H9 (cell line): Measurements from ENCODE around the gene CDKN2C. TPM values are rescaled to one million over a fixed set of nuclear protein-coding genes. Genes with fewer than 3 reads are reported as not detected.

Source experiments
- DNase-seq: peaks from one replicate; pipeline ENCODE4 v3.0.0-alpha.2; 2017
- H2AFZ ChIP-seq: one replicate; pipeline ENCODE4 v1.6.1; 2013; ENCODE audit warnings: mild to moderate bottlenecking, low read length, control low read depth, moderate library complexity
- H2AK5ac ChIP-seq: 2 replicates; pipeline ENCODE4 v1.6.1; 2013; ENCODE audit warnings: low read length, control low read depth, mixed read lengths; ENCODE audit not compliant: insufficient read length
- H2BK120ac ChIP-seq: one replicate; pipeline ENCODE4 v1.6.1; 2013; ENCODE audit warnings: low read depth, mild to moderate bottlenecking, low read length, control low read depth, inconsistent platforms; ENCODE audit not compliant: poor library complexity, severe bottlenecking
- H2BK12ac ChIP-seq: 2 replicates; pipeline ENCODE4 v1.6.1; 2013; ENCODE audit warnings: low read length, control low read depth, mixed read lengths, low read depth; ENCODE audit not compliant: insufficient read length
- H2BK15ac ChIP-seq: 2 replicates; pipeline ENCODE4 v1.6.1; 2013; ENCODE audit warnings: low read depth, low read length, control low read depth
- H2BK20ac ChIP-seq: one replicate; pipeline ENCODE4 v1.6.1; 2013; ENCODE audit warnings: low read depth, mild to moderate bottlenecking, low read length, control low read depth, inconsistent platforms; ENCODE audit not compliant: poor library complexity, severe bottlenecking
- H2BK5ac ChIP-seq: 2 replicates; pipeline ENCODE4 v1.6.1; 2013; ENCODE audit warnings: low read length, control low read depth, mixed read lengths; ENCODE audit not compliant: insufficient read length
- H3K14ac ChIP-seq: 2 replicates; pipeline ENCODE4 v1.6.1; 2013; ENCODE audit warnings: low read length, control low read depth; ENCODE audit not compliant: insufficient read depth
- H3K18ac ChIP-seq: 2 replicates; pipeline ENCODE4 v1.6.1; 2013; ENCODE audit warnings: low read depth, mild to moderate bottlenecking, mixed read lengths, low read length, control low read depth; ENCODE audit not compliant: insufficient read length
- H3K23ac ChIP-seq: 2 replicates; pipeline ENCODE4 v1.6.1; 2013; ENCODE audit warnings: low read length, control low read depth, mixed read lengths, low read depth; ENCODE audit not compliant: insufficient read length
- H3K23me2 ChIP-seq: 2 replicates; pipeline ENCODE4 v1.6.1; 2013; ENCODE audit warnings: low read depth, mild to moderate bottlenecking, mixed read lengths, low read length, control low read depth; ENCODE audit not compliant: insufficient read length, poor library complexity, severe bottlenecking
- H3K27ac ChIP-seq: 2 replicates; pipeline ENCODE4 v1.5.1; 2013; ENCODE audit warnings: low read length, control low read depth, mixed read lengths, low read depth; ENCODE audit not compliant: insufficient read length
- H3K27me3 ChIP-seq: 2 replicates; pipeline ENCODE4 v1.6.1; 2013; ENCODE audit warnings: low read length, control low read depth, inconsistent platforms; ENCODE audit not compliant: insufficient read depth
- H3K4ac ChIP-seq: 2 replicates; pipeline ENCODE4 v1.6.1; 2013; ENCODE audit warnings: low read depth, mild to moderate bottlenecking, control low read depth, inconsistent platforms, low read length, moderate library complexity
- H3K4me1 ChIP-seq: 2 replicates; pipeline ENCODE4 v1.6.1; 2013; ENCODE audit warnings: low read length, control low read depth, inconsistent platforms; ENCODE audit not compliant: insufficient read depth
- H3K4me2 ChIP-seq: 2 replicates; pipeline ENCODE4 v1.6.1; 2013; ENCODE audit warnings: low read length, control low read depth, mixed read lengths; ENCODE audit not compliant: insufficient read length, insufficient read depth
- H3K56ac ChIP-seq: 2 replicates; pipeline ENCODE4 v1.6.1; 2013; ENCODE audit warnings: low read depth, mild to moderate bottlenecking, mixed read lengths, low read length, control low read depth; ENCODE audit not compliant: insufficient read length
- H3K79me1 ChIP-seq: 2 replicates; pipeline ENCODE4 v1.6.1; 2013; ENCODE audit warnings: low read depth, mild to moderate bottlenecking, moderate library complexity, low read length, control low read depth, inconsistent platforms; ENCODE audit not compliant: insufficient read depth, poor library complexity, severe bottlenecking
- H3K79me2 ChIP-seq: 2 replicates; pipeline ENCODE4 v1.6.1; 2013; ENCODE audit warnings: low read length, control low read depth, inconsistent platforms; ENCODE audit not compliant: insufficient read depth
- H3K9ac ChIP-seq: 2 replicates; pipeline ENCODE4 v1.6.1; 2013; ENCODE audit warnings: low read length, control low read depth, mixed read lengths; ENCODE audit not compliant: insufficient read length; ENCODE audit errors: extremely low read depth
- H3K9me3 ChIP-seq: one replicate; pipeline ENCODE4 v1.6.1; 2013; ENCODE audit warnings: low read depth, low read length, inconsistent platforms; ENCODE audit not compliant: control insufficient read depth
- H3T11ph ChIP-seq: one replicate; pipeline ENCODE4 v1.6.1; 2013; ENCODE audit warnings: mild to moderate bottlenecking, low read length, control low read depth, inconsistent platforms
- H4K20me1 ChIP-seq: one replicate; pipeline ENCODE4 v1.6.1; 2013; ENCODE audit not compliant: control insufficient read depth, insufficient read length, insufficient read depth
- H4K5ac ChIP-seq: 2 replicates; pipeline ENCODE4 v1.6.1; 2013; ENCODE audit warnings: low read depth, mild to moderate bottlenecking, mixed read lengths, low read length, control low read depth; ENCODE audit not compliant: insufficient read length
- H4K8ac ChIP-seq: replicated peaks from 2 replicates; pipeline ENCODE4 v1.6.1; 2013; ENCODE audit warnings: low read length, control low read depth, mixed read lengths, low read depth; ENCODE audit not compliant: insufficient read length
- H4K91ac ChIP-seq: 2 replicates; pipeline ENCODE4 v1.6.1; 2013; ENCODE audit warnings: low read depth, mild to moderate bottlenecking, moderate library complexity, mixed read lengths, low read length, control low read depth; ENCODE audit not compliant: insufficient read length
- H3K27ac Mint-ChIP-seq, 3 experiments: 2 replicates in 2 of 3; 3 replicates in 1 of 3; pipeline ENCODE4 v1.8.0; 2020 to 2021; ENCODE audit warnings: mixed read lengths in 3 of 3, mild to moderate bottlenecking in 1 of 3, moderate library complexity in 1 of 3
- H3K27me3 Mint-ChIP-seq: 2 replicates; pipeline ENCODE4 v1.8.0; 2021; ENCODE audit warnings: low read depth, mild to moderate bottlenecking, moderate library complexity, mixed read lengths
- H3K36me3 Mint-ChIP-seq, 3 experiments: 2 replicates in 2 of 3; 3 replicates in 1 of 3; pipeline ENCODE4 v1.8.0; 2020 to 2021; ENCODE audit warnings: low read depth in 3 of 3, mixed read lengths in 3 of 3; ENCODE audit not compliant: insufficient read depth in 1 of 3
- H3K4me1 Mint-ChIP-seq, 2 experiments: 2 replicates each; pipeline ENCODE4 v1.8.0; 2020; ENCODE audit warnings: mixed read lengths in 2 of 2
- H3K4me3 Mint-ChIP-seq, 2 experiments: 2 replicates in 1 of 2; 3 replicates in 1 of 2; pipeline ENCODE4 v1.8.0; 2020 to 2021; ENCODE audit warnings: mild to moderate bottlenecking in 2 of 2, mixed read lengths in 2 of 2, moderate library complexity in 1 of 2
- H3K9me3 Mint-ChIP-seq, 2 experiments: 2 replicates in 1 of 2; 3 replicates in 1 of 2; pipeline ENCODE4 v1.8.0; 2020; ENCODE audit warnings: mild to moderate bottlenecking in 2 of 2, mixed read lengths in 2 of 2, moderate library complexity in 1 of 2
- CTCF ChIP-seq: fragments of 200-600 bp; sonication (generic); conservative IDR thresholded peaks from 3 replicates; pipeline ENCODE4 v1.8.0; 2021; ENCODE audit warnings: antibody characterized with exemption, mild to moderate bottlenecking
- WGBS: extraction: QIAGEN DNeasy Blood & Tissue Kit; methylation state at CpG from one replicate; pipeline ENCODE4 v1.1.7; 2013; ENCODE audit warnings: missing lambda C conversion rate, low lambda C conversion rate, mixed read lengths; ENCODE audit not compliant: insufficient read length; ENCODE audit errors: extremely low coverage; 5-methylcytosine and 5-hydroxymethylcytosine counted together
- total RNA-seq: library from RNA; stranded (reverse); gene quantifications from 2 replicates; pipeline ENCODE4 v1.2.1, GENCODE V29; 2021

Gene CDKN2C
- total RNA-seq, 1 experiment from 2014 or later = not detected

- H3K9me3 ChIP-seq = no peaks in the 10 kb centered on the region
- H3K56ac ChIP-seq = no peak overlapping the region
- no peak overlapping the region for H2AFZ ChIP-seq
- H2BK120ac ChIP-seq = no peak overlapping the region
- no peak overlapping the region for H2BK5ac ChIP-seq
- Mint-ChIP-seq H3K4me3 (no peak overlapping the region), H3K9me3 (no peaks in the 10 kb centered on the region), H3K4me1 (peaks cover 2 to 3% of the 10 kb centered on the region in 2 experiments; a peak in 1 of 4 replicates), H3K27ac (no peak overlapping the region), H3K36me3 (no peaks in the 10 kb centered on the region; a peak in 1 of 7 replicates), H3K27me3 (peaks cover 13% of the 10 kb centered on the region)
- H3K14ac ChIP-seq = no peak overlapping the region
- H4K91ac ChIP-seq = no peak overlapping the region
- no peaks in the 10 kb centered on the region for H3K27me3 ChIP-seq
- no CpG with 5 or more reads among the region's 3 CpGs for WGBS
- TF ChIP-seq CTCF = no peak
- H3K4me1 ChIP-seq = no peaks in the 10 kb centered on the region
- no peak overlapping the region for H4K5ac ChIP-seq
- no peak overlapping the region for H3K9ac ChIP-seq
- H3K23me2 ChIP-seq = no peaks in the 10 kb centered on the region
- no peak overlapping the region for H2AK5ac ChIP-seq
- no peaks in the 10 kb centered on the region for H4K20me1 ChIP-seq
- H3K4ac ChIP-seq = no peak overlapping the region
- no peak overlapping the region for H2BK12ac ChIP-seq
- no peak overlapping the region for H2BK20ac ChIP-seq
- no peak overlapping the region for H3T11ph ChIP-seq
- H2BK15ac ChIP-seq = no peak overlapping the region
- H3K79me2 ChIP-seq = no peaks in the 10 kb centered on the region
- H3K79me1 ChIP-seq = no peaks in the 10 kb centered on the region
- H3K23ac ChIP-seq = no peak overlapping the region
- H3K4me2 ChIP-seq = no peak overlapping the region
- DNase-seq = no peak
- H3K27ac ChIP-seq = no peak overlapping the region
- H4K8ac ChIP-seq = no peak overlapping the region
- no peak overlapping the region for H3K18ac ChIP-seq
Observed at GRCh38 chr1:51009381-51009780, 39.3 kb downstream of the CDKN2C start.
